AG08396 (cell line): ENCODE data around the gene PSMF1.
"Not testable (repeated sequence)": the region's sequence is repeated elsewhere in the genome, so short reads cannot be mapped to it uniquely, and the experiment has no call there.

Source experiments
- DNase-seq: peaks from one replicate; pipeline ENCODE4 v3.0.0; 2012; ENCODE audit warnings: low spot score, mixed read lengths

The PSMF1 gene

GRCh38 chr20:1122388-1123315 lies 4.2 kb downstream of the PSMF1 start:
- no peak for DNase-seq

DNA sequence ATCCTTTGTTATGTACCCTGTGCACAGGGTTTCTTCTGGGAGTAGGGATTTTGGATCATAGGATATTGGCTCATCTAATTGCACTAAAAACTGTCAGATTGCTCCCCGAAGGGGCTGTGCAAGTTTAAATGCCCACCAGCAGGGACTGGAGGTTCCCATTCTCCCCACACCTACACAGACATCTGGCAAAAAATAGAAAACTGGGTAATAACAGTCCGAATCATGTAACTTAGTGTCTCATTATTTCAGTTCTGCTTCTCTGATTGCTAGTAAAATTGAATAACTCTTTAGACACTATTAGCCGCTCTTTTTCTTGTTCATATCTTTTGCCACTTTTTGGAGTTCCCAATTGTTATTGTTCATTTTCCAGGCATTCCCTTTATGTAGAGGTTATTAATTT lies 5.3 kb downstream of the PSMF1 start:
- no peak for DNase-seq

DNA sequence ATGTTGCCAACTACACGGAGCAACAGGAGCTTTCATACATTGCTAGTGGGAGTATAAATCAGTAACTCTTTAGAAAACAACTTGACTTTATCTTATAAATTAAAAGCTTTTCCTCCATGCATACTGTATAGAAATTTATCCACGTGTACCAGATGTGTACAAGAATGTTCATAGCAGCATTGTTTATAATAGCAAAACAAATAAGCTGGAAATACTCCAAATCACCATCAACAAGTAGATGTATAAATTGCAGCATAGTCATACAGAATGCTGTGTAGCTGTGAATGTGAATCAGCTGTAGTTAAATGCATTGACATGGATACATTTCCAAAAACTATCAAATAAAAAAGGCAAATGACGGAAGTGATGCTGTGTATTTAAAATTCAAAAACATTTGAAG lies 6.0 kb downstream of the PSMF1 start:
- DNase-seq, result no peak

- DNase-seq, result no peak
Observed at GRCh38 chr20:1125277-1125676, 6.9 kb downstream of the PSMF1 start.

- DNase-seq, result no peak
Observed at GRCh38 chr20:1127840-1128239, 9.4 kb downstream of the PSMF1 start.

DNA sequence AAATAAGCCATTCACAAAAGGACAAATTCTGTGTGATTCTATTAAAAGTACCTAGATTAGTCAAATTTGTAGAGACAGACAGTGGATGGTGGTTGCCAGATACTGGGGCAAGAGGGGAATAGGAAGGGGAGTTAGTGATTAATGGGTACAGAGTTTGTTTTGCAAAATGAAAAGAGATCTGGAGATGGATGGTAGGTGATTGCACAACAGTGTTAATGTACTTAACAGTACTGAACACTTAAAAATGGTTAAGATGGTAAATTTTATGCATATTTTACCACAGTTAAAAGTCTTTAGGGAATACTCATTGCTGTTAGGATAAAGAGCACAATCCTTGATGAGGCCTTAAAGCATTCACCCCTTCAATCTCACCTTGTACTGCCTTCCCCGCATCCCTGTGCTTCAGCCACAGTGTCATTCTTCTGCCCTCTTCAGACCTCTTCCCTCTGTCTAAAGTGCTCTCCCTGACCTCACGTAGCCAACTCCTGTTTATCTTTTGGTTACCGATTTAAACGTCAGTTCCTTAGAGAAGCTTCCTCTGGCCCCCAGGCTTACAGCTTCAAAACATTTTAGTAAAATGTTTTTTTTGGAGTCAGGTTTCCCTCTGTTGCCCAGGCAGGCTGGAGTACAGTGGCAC lies 11.8 kb downstream of the PSMF1 start:
- no peak for DNase-seq

GRCh38 chr20:1130847-1131246 lies 12.4 kb downstream of the PSMF1 start:
- DNase-seq, result no peak

GRCh38 chr20:1131354-1131753 lies 13.0 kb downstream of the PSMF1 start:
- no peak for DNase-seq

DNA sequence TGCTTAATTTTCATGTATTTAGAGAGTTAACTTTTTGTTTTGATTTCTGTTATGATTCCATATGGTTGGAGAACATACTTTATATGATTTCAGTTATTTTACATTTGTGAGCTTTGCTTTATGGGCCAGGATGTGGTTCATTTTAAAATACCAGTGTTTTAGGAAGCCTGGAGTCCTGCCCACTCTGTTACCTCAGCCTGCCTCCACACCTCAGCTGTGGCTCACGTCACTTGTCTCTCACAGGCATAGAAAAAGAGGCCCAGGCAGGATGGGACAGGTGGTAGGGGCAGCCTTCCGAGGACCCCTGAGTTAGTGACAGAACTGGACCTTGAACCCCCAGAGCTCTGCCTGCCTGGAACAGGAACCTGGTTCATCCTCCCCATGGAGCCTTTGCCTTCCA lies 16.0 kb downstream of the PSMF1 start:
- DNase-seq, result no peak

DNA sequence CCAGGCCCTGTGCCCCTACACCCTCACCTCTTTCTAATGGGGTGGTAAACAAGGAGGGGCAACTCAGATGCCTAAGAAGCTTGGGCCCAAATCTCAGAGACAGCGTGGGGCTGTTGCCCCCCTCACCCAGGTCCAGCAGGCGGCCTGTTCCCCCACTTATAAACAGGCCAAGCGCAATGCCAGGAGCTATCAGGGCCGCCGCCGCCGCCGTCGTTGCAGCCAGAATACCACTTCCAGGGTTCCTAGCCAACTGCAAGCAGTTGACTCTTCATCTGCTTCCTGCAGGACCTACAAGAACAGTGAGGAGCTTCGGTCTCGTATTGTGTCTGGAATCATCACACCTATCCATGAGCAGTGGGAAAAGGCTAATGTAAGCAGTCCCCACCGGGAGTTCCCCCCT lies 16.4 kb downstream of the PSMF1 start:
- no peak for DNase-seq

DNA sequence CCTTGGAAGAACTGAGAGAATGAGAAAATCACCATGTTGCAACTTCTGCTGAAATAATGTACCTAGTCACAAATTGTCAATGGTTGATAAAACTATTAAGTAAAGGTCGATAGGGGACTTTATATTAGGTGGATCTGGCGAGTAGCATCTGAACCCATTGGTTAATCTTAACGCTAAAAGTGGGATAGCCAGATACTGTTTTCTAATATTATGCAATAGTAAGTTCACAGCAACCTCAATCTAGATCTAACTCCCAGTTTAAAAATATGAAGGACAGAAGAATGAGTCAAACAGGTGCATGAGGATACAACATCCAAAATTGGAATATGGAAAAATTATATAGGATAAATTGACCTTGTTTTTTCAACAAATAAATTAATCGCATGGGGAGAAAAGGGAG lies 18.8 kb downstream of the PSMF1 start:
- no peak for DNase-seq

GRCh38 chr20:1144401-1145172 lies 26.2 kb downstream of the PSMF1 start:
- DNase-seq, result no peak

DNA sequence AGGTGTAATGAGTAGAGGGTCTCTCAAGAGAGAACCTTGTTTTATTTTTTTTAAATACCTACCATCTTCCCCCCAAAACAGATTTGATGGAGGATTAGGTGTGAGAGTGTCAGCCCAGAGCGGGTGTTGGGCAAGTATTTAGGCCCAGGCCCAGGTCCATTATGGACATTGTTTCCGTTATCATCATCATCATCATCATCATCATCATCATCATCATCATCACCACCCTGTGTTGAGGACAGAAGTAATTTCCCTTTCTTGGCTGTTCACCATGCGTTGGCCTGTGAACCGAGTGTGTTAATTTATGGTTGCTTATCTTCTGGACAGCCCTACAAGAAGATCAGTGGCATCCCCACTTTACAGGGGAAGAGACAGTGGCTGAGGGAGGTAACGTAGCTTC lies 28.6 kb downstream of the PSMF1 start:
- no peak for DNase-seq

- DNase-seq, result not testable (repeated sequence)
Observed at GRCh38 chr20:1149812-1150211, 31.4 kb downstream of the PSMF1 start.

- no peak for DNase-seq
Observed at GRCh38 chr20:1150218-1150617, 31.8 kb downstream of the PSMF1 start.

DNA sequence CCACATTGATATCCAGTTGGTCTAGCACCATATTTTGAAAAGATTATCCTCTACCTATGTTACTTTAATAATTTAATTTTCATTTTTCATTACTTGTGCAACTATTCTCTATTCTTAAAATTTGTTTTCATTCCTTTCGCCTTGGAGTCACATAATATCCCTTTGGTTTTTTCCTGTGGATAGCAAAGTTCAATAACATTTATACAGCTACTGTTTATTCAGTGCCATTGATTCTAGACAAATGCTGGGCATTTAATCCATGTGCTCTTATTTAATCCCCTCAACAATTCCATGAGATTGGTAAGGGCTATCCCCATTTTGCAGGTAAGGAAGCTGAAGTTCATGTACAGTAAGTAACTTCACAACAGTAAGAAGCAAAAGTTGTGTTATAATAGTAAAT lies 32.6 kb downstream of the PSMF1 start:
- DNase-seq, result no peak

DNA sequence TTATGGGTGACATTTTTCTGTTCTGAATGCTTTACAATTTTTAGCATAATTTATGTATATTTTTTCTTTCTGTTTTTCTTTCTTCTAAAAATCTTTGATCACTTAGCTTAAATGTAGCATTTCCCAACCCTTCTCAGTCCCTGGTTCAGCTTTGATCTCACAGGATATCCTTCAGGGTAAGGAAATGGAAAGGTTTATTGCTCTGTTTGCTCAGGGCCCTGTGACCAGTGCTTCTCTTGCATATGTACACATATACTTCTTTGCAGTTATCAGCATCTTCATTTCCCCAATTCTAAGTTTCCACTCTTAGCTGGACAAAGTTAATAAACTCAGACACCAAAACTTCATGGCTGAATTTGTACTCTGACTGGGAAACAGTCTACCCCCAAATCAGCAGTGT lies 35.8 kb downstream of the PSMF1 start:
- no peak for DNase-seq

- no peak for DNase-seq
Observed at GRCh38 chr20:1154691-1155090, 36.3 kb downstream of the PSMF1 start.

- no peak for DNase-seq
Observed at GRCh38 chr20:1155342-1155741, 36.9 kb downstream of the PSMF1 start.

DNA sequence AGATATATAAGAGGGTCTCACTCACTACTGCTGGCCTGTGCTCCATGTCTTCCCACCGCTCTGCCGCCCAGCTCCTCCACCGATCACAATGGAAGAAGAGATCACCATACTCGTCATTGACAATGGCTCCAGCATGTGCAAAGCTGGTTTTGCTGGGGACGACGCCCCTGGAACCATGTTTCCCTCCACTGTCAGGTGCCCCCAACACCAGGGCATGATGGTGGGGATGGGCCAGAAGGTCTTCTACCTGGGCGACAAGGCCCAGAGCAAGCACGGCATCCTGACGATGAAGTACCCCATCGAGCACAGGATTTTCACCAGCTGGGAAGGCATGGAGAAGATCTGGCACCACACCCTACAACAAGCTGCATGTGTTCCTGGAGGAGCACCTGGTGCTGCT lies 42.1 kb downstream of the PSMF1 start:
- DNase-seq, result no peak

DNA sequence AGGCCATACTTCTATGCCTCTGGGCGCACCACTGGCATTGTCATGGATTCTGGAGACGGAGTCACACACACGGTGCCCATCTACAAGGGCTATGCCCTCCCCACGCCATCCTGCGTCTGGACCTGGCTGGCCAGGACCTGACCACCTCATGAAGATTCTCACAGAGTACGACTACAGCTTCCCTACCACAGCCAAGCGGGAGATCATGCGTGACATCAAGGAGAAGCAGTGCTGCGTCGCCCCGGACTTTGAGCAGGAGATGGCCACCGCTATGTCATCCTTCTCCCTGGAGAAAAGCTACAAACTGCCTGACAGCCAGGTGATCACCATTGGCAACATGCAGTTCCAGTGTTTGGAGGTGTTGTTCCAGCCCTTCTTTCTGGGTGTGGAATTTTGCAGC lies 42.6 kb downstream of the PSMF1 start:
- no peak for DNase-seq

DNA sequence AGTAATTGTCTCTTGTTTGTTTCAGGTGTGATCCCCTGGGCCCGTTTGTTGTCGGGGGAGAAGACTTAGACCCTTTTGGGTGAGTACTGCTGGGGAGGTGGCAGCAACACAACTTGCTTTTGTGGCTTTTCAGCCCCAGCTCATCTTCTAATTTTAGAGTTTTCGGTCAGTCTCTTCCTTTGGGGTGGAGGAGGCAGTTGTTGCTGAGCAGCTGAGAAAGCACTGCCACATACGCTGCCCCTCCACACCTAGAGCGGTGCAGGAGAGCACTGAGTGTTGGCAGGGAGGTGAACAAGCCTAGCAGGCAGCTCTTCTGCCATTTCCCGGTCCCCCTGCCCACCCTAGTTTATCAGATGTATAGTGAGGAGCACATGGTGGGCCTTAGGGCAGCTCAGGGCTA lies 44.7 kb downstream of the PSMF1 start:
- no peak for DNase-seq

DNA sequence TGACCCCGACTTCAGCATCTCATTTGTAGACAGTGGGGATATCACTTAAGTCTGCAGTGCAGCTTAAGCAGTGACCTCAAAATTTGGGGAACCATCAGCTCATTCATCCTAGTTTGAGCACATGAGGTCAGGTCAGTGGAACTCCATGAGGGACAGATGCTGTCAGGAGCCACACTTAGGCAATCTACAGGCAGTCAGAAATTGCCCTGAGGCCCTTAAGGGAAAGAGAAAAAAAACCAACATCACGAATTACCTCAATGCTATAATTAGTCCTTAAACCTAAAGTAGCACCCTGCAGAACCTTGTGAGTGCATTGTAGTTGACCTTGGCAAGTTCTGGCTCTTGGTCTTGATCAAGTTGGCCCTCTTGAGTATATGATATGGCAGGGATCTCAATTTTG lies 45.3 kb downstream of the PSMF1 start:
- no peak for DNase-seq
